OCI-LY7 (cell line): ENCODE data around the gene RRP12.

Source experiments
- CTCF ChIP-seq: fragments of 200-600 bp; sonication (generic); conservative IDR thresholded peaks from 2 replicates; pipeline ENCODE4 v1.5.1; 2014; ENCODE audit warnings: mild to moderate bottlenecking, antibody characterized with exemption, low read length, moderate library complexity, mixed read lengths
- EZH2phosphoT487 ChIP-seq: fragments of 200-600 bp; sonication (generic); IDR thresholded peaks from 2 replicates; pipeline ENCODE4 v1.6.1; 2018; ENCODE audit warnings: low read depth, borderline replicate concordance, mild to moderate bottlenecking, mixed run types, antibody characterized with exemption, low read length, moderate library complexity, mixed read lengths

- no peak for TF ChIP-seq CTCF
- no peak for TF ChIP-seq EZH2phosphoT487
Observed at GRCh38 chr10:97358781-97359180, 42.4 kb downstream of the RRP12 start.
